H1 (cell line): ENCODE measurements around the gene EPHA8.

Source experiments
- CHD2 ChIP-seq: IDR thresholded peaks from 2 replicates; pipeline ENCODE4 v1.6.1; 2012; ENCODE audit warnings: low read length, improper control_type of control experiment
- CTCF ChIP-seq, 3 experiments: IDR thresholded peaks; 1 replicate in 2 of 3; 2 replicates in 1 of 3; pipeline versions ENCODE4 v1.5.1 to v1.6.1; 2011; ENCODE audit warnings: low read length in 3 of 3, mild to moderate bottlenecking in 3 of 3, inconsistent platforms in 2 of 3, low read depth in 1 of 3, moderate library complexity in 1 of 3; ENCODE audit not compliant: insufficient read depth in 1 of 3; ENCODE audit errors: control extremely low read depth in 1 of 3
- FOSL1 ChIP-seq: IDR thresholded peaks from 2 replicates; pipeline ENCODE4 v1.6.1; 2011; ENCODE audit warnings: mild to moderate bottlenecking, low read depth, low read length, moderate library complexity; ENCODE audit not compliant: insufficient read depth
- HDAC2 ChIP-seq, 2 experiments: fragments of 300-600 bp in 1 of 2; sonication (generic) in 1 of 2; IDR thresholded peaks; 2 replicates each; pipeline ENCODE4 v1.6.1; 2011 to 2012; ENCODE audit warnings: low read depth in 2 of 2, low read length in 2 of 2, mild to moderate bottlenecking in 2 of 2, moderate library complexity in 2 of 2, borderline replicate concordance in 1 of 2, inconsistent platforms in 1 of 2
- KDM5A ChIP-seq: fragments of 200-600 bp; IDR thresholded peaks from 2 replicates; pipeline ENCODE4 v1.7.1; 2012; ENCODE audit warnings: mild to moderate bottlenecking, low read length, inconsistent platforms, mixed read lengths
- POLR2A ChIP-seq, 2 experiments: IDR thresholded peaks; 1 replicate in 1 of 2; 2 replicates in 1 of 2; pipeline ENCODE4 v1.6.1; 2011; ENCODE audit warnings: low read depth in 2 of 2, low read length in 2 of 2, mild to moderate bottlenecking in 2 of 2; ENCODE audit errors: control extremely low read depth in 1 of 2
- RNF2 ChIP-seq: fragments of 200-900, 300-1000 bp; sonication (generic); IDR thresholded peaks from 2 replicates; pipeline ENCODE4 v1.7.1; 2016; ENCODE audit warnings: borderline replicate concordance, low read depth, mild to moderate bottlenecking, antibody characterized with exemption, low read length; ENCODE audit not compliant: poor library complexity, severe bottlenecking; ENCODE audit errors: missing control alignments
- RXRA ChIP-seq: IDR thresholded peaks from 2 replicates; pipeline ENCODE4 v1.6.1; 2011; ENCODE audit warnings: low read depth, mild to moderate bottlenecking, low read length, moderate library complexity; ENCODE audit not compliant: insufficient read depth
- SAP30 ChIP-seq: fragments of 300-600 bp; sonication (generic); IDR thresholded peaks from 2 replicates; pipeline ENCODE4 v1.7.1; 2012; ENCODE audit warnings: low read length, moderate library complexity, mild to moderate bottlenecking, inconsistent platforms; ENCODE audit not compliant: insufficient read depth, insufficient replicate concordance
- TF ChIP-seq, protein P1 (sequence below): IDR thresholded peaks from 2 replicates; pipeline ENCODE4 v1.6.1; 2012; ENCODE audit warnings: low read length, inconsistent platforms

- TF ChIP-seq FOSL1 (no peak), HDAC2 (IDR thresholded peaks at IDR 0.05; ENCODE audit: borderline replicate concordance in 1 of 2, low read depth in 2 of 2, low read length in 2 of 2) (no peak), CTCF (IDR thresholded peaks at IDR 0.05; ENCODE audit: control extremely low read depth in 1 of 3, insufficient read depth in 1 of 3, low read depth in 1 of 3, low read length in 3 of 3) (no peak), RXRA (no peak), RNF2 (no peak), POLR2A (IDR thresholded peaks at IDR 0.05; ENCODE audit: control extremely low read depth in 1 of 2, low read depth in 2 of 2, low read length in 2 of 2) (no peak), KDM5A (no peak), CHD2 (no peak), SAP30 (no peak)
- TF ChIP-seq, protein P1, sequence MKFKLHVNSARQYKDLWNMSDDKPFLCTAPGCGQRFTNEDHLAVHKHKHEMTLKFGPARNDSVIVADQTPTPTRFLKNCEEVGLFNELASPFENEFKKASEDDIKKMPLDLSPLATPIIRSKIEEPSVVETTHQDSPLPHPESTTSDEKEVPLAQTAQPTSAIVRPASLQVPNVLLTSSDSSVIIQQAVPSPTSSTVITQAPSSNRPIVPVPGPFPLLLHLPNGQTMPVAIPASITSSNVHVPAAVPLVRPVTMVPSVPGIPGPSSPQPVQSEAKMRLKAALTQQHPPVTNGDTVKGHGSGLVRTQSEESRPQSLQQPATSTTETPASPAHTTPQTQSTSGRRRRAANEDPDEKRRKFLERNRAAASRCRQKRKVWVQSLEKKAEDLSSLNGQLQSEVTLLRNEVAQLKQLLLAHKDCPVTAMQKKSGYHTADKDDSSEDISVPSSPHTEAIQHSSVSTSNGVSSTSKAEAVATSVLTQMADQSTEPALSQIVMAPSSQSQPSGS: no peak
These were observed 37.0 kb downstream of the EPHA8 start for GRCh38 chr1:22600071-22600816.
